SK-N-SH treated with all-trans-retinoic acid at 6 μM for 48 hours (cell line): Measurements from ENCODE around the gene TM4SF20.
A peak's percentile ranks its signal among the peaks of the same experiment; 100 is the strongest.
"Not testable (repeated sequence)": the region's sequence is repeated elsewhere in the genome, so short reads cannot be mapped to it uniquely, and the experiment has no call there.

Experiments used
- ATAC-seq: fragments of 200-7000 bp; cut with Tn5 transposase; 3 replicates; pipeline ENCODE4 v1.9.1; 2020; ENCODE audit warnings: mild to moderate bottlenecking, moderate library complexity
- BACH2 ChIP-seq: fragments of 250-450 bp; sonication (Bioruptor Pico); IDR thresholded peaks from 2 replicates; pipeline ENCODE4 v1.9.0; 2021; ENCODE audit warnings: mild to moderate bottlenecking, borderline replicate concordance
- CREB5 ChIP-seq: fragments of 250-450 bp; sonication (Bioruptor Pico); IDR thresholded peaks from 2 replicates; pipeline ENCODE4 v1.5.1; 2020; ENCODE audit warnings: low read depth, mild to moderate bottlenecking, moderate library complexity
- ESRRG ChIP-seq: fragments of 250-450 bp; sonication (Bioruptor Pico); IDR thresholded peaks from 2 replicates; pipeline ENCODE4 v1.6.1; 2021; ENCODE audit warnings: mild to moderate bottlenecking
- GLIS3 ChIP-seq: fragments of 250-450 bp; sonication (Bioruptor Pico); IDR thresholded peaks from 2 replicates; pipeline ENCODE4 v1.5.0; 2020; ENCODE audit warnings: mild to moderate bottlenecking, moderate library complexity
- ISL1 ChIP-seq: fragments of 250-450 bp; sonication (Bioruptor Pico); IDR thresholded peaks from 2 replicates; pipeline ENCODE4 v2.1.2; 2022; ENCODE audit warnings: mild to moderate bottlenecking, moderate library complexity
- PPARA ChIP-seq: fragments of 250-450 bp; sonication (Bioruptor Pico); IDR thresholded peaks from 2 replicates; pipeline ENCODE4 v1.5.0; 2020; ENCODE audit warnings: mild to moderate bottlenecking, borderline replicate concordance
- RARB ChIP-seq: fragments of 250-450 bp; sonication (Bioruptor Pico); IDR thresholded peaks from 2 replicates; pipeline ENCODE4 v1.8.0; 2021; ENCODE audit warnings: mild to moderate bottlenecking, moderate library complexity
- SNAI2 ChIP-seq: fragments of 250-450 bp; sonication (Bioruptor Pico); IDR thresholded peaks from 2 replicates; pipeline ENCODE4 v1.5.0; 2020; ENCODE audit warnings: mild to moderate bottlenecking, moderate library complexity
- TCF4 ChIP-seq: fragments of 250-450 bp; sonication (Bioruptor Pico); IDR thresholded peaks from 2 replicates; pipeline ENCODE4 v1.8.0; 2021; ENCODE audit warnings: mild to moderate bottlenecking, moderate library complexity, borderline replicate concordance
- ZC3H10 ChIP-seq: fragments of 250-450 bp; sonication (Bioruptor Pico); IDR thresholded peaks from 2 replicates; pipeline ENCODE4 v1.5.1; 2021; ENCODE audit warnings: mild to moderate bottlenecking, moderate library complexity
- ZFP3 ChIP-seq: fragments of 250-450 bp; sonication (Bioruptor Pico); IDR thresholded peaks from 2 replicates; pipeline ENCODE4 v1.5.0; 2020; ENCODE audit warnings: mild to moderate bottlenecking, moderate library complexity
- ZFP30 ChIP-seq: fragments of 450-650 bp; formaldehyde crosslinking; IDR thresholded peaks from 2 replicates; pipeline ENCODE4 v1.5.0; 2022; ENCODE audit warnings: mild to moderate bottlenecking, moderate library complexity
- ZNF565 ChIP-seq: fragments of 450-650 bp; formaldehyde crosslinking; conservative IDR thresholded peaks from 2 replicates; pipeline ENCODE4 v1.5.0; 2020; ENCODE audit warnings: low read depth, mild to moderate bottlenecking, moderate library complexity
- ZNF70 ChIP-seq: fragments of 450-650 bp; formaldehyde crosslinking; IDR thresholded peaks from 2 replicates; pipeline ENCODE4 v1.5.0; 2020; ENCODE audit warnings: mild to moderate bottlenecking, moderate library complexity
- ZNF8 ChIP-seq: fragments of 450-650 bp; formaldehyde crosslinking; IDR thresholded peaks from 2 replicates; pipeline ENCODE4 v1.5.0; 2020; ENCODE audit warnings: mild to moderate bottlenecking, moderate library complexity
- TF ChIP-seq, protein P1 (sequence below): fragments of 250-450 bp; sonication (Bioruptor Pico); IDR thresholded peaks from 2 replicates; pipeline ENCODE4 v1.8.0; 2020; ENCODE audit warnings: mild to moderate bottlenecking, moderate library complexity, borderline replicate concordance
- TF ChIP-seq, protein P2 (sequence below): fragments of 250-450 bp; sonication (Bioruptor Pico); IDR thresholded peaks from 2 replicates; pipeline ENCODE4 v1.5.1; 2021; ENCODE audit warnings: mild to moderate bottlenecking, moderate library complexity
- TF ChIP-seq, protein P3 (sequence below): fragments of 250-450 bp; sonication (Bioruptor Pico); IDR thresholded peaks from 2 replicates; pipeline ENCODE4 v1.5.0; 2020; ENCODE audit warnings: mild to moderate bottlenecking, moderate library complexity
- TF ChIP-seq, protein P4 (sequence below): fragments of 250-450 bp; sonication (Bioruptor Pico); IDR thresholded peaks from 2 replicates; pipeline ENCODE4 v1.8.0; 2021; ENCODE audit warnings: low read depth, mild to moderate bottlenecking, moderate library complexity, borderline replicate concordance

The TM4SF20 gene

GRCh38 chr2:227367427-227367795 lies 11.7 kb downstream of the TM4SF20 start (continued):
- TF ChIP-seq PPARA (no peak), BACH2 (CRISPR knock-in tag) (no peak), TCF4 (CRISPR knock-in tag) (no peak), SNAI2 (CRISPR knock-in tag) (no peak)
- TF ChIP-seq, protein P1, sequence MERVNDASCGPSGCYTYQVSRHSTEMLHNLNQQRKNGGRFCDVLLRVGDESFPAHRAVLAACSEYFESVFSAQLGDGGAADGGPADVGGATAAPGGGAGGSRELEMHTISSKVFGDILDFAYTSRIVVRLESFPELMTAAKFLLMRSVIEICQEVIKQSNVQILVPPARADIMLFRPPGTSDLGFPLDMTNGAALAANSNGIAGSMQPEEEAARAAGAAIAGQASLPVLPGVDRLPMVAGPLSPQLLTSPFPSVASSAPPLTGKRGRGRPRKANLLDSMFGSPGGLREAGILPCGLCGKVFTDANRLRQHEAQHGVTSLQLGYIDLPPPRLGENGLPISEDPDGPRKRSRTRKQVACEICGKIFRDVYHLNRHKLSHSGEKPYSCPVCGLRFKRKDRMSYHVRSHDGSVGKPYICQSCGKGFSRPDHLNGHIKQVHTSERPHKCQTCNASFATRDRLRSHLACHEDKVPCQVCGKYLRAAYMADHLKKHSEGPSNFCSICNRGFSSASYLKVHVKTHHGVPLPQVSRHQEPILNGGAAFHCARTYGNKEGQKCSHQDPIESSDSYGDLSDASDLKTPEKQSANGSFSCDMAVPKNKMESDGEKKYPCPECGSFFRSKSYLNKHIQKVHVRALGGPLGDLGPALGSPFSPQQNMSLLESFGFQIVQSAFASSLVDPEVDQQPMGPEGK, result no peak

- peak; percentile 81 for ATAC-seq
- TF ChIP-seq, protein P2, sequence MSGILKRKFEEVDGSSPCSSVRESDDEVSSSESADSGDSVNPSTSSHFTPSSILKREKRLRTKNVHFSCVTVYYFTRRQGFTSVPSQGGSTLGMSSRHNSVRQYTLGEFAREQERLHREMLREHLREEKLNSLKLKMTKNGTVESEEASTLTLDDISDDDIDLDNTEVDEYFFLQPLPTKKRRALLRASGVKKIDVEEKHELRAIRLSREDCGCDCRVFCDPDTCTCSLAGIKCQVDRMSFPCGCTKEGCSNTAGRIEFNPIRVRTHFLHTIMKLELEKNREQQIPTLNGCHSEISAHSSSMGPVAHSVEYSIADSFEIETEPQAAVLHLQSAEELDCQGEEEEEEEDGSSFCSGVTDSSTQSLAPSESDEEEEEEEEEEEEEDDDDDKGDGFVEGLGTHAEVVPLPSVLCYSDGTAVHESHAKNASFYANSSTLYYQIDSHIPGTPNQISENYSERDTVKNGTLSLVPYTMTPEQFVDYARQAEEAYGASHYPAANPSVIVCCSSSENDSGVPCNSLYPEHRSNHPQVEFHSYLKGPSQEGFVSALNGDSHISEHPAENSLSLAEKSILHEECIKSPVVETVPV (CRISPR knock-in tag), result no peak
- TF ChIP-seq RARB (CRISPR knock-in tag), result no peak
- TF ChIP-seq ISL1, result peak; percentile 95
- TF ChIP-seq ZNF565 (CRISPR knock-in tag), result no peak
- TF ChIP-seq ZFP3 (CRISPR knock-in tag), result no peak; the same call in 1 of the 2 replicates
- TF ChIP-seq TCF4 (CRISPR knock-in tag), result peak; percentile 39; the same call in 1 of the 2 replicates
- TF ChIP-seq CREB5 (CRISPR knock-in tag), result no peak
- TF ChIP-seq SNAI2 (CRISPR knock-in tag), result peak; percentile 8; the same call in 1 of the 2 replicates
- TF ChIP-seq ZC3H10, result no peak
- TF ChIP-seq, protein P3, sequence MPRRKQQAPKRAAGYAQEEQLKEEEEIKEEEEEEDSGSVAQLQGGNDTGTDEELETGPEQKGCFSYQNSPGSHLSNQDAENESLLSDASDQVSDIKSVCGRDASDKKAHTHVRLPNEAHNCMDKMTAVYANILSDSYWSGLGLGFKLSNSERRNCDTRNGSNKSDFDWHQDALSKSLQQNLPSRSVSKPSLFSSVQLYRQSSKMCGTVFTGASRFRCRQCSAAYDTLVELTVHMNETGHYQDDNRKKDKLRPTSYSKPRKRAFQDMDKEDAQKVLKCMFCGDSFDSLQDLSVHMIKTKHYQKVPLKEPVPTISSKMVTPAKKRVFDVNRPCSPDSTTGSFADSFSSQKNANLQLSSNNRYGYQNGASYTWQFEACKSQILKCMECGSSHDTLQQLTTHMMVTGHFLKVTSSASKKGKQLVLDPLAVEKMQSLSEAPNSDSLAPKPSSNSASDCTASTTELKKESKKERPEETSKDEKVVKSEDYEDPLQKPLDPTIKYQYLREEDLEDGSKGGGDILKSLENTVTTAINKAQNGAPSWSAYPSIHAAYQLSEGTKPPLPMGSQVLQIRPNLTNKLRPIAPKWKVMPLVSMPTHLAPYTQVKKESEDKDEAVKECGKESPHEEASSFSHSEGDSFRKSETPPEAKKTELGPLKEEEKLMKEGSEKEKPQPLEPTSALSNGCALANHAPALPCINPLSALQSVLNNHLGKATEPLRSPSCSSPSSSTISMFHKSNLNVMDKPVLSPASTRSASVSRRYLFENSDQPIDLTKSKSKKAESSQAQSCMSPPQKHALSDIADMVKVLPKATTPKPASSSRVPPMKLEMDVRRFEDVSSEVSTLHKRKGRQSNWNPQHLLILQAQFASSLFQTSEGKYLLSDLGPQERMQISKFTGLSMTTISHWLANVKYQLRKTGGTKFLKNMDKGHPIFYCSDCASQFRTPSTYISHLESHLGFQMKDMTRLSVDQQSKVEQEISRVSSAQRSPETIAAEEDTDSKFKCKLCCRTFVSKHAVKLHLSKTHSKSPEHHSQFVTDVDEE, result no peak
- 0 out of 2 replicates have a peak, but pooled peaks have one; percentile 23 for TF ChIP-seq ESRRG
- no peak for TF ChIP-seq ZFP30 (CRISPR knock-in tag)
- TF ChIP-seq ZNF8 (CRISPR knock-in tag), result no peak
- TF ChIP-seq, protein P4, sequence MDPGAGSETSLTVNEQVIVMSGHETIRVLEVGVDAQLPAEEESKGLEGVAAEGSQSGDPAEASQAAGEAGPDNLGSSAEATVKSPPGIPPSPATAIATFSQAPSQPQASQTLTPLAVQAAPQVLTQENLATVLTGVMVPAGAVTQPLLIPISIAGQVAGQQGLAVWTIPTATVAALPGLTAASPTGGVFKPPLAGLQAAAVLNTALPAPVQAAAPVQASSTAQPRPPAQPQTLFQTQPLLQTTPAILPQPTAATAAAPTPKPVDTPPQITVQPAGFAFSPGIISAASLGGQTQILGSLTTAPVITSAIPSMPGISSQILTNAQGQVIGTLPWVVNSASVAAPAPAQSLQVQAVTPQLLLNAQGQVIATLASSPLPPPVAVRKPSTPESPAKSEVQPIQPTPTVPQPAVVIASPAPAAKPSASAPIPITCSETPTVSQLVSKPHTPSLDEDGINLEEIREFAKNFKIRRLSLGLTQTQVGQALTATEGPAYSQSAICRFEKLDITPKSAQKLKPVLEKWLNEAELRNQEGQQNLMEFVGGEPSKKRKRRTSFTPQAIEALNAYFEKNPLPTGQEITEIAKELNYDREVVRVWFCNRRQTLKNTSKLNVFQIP (CRISPR knock-in tag), result no peak
- TF ChIP-seq, all 23 proteins: peak for 4
Measured at GRCh38 chr2:227366769-227367426, 12.2 kb downstream of the TM4SF20 start.

GRCh38 chr2:227365833-227366232 lies 13.3 kb downstream of the TM4SF20 start:
- no peak; the same call in 2 of the 3 replicates for ATAC-seq
- no peak for TF ChIP-seq GLIS3
- TF ChIP-seq, protein P4 (CRISPR knock-in tag), result no peak
- TF ChIP-seq ZNF70 (CRISPR knock-in tag), result no peak
- peak; percentile 70 for TF ChIP-seq ISL1
- TF ChIP-seq ZNF8 (CRISPR knock-in tag), result no peak
- TF ChIP-seq, protein P3, result no peak

DNA sequence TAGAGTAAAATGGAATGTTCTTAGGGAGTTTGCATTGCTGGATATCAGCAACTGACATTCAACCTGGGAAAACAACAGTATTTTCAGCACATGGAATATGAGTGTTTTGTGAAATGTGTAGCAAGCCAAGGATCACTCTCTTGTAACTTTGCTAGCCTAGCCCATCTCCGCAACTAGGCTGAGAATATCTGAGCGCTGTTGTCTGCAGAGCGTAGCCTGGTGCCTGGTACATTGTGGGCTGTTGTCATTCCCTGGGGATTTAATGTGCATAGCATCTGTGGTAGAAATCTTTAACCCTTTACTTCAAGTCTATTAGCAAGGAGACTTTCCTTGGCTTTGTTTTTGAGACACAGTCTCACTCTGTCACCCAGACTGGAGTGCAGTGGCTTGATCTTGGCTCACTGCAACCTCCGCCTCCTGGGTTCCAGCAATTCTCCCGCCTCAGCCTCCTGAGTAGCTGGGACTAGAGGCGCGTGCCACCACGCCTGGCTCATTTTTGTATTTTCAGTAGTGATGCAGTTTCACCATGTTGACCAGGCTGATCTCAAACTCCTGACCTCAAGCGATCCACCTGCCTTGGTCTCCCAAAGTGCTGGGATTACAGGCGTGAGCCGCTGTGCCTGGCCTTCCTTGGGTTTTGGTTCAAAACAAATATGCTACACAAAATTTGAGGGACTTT lies 14.4 kb downstream of the TM4SF20 start:
- not testable (repeated sequence) for ATAC-seq
